IPS-11a (cell line): ENCODE measurements around the gene RPS26.
"Not testable (repeated sequence)": the region's sequence is repeated elsewhere in the genome, so short reads cannot be mapped to it uniquely, and the experiment has no call there.

Source experiments
- H3K4me3 ChIP-seq: one replicate; pipeline ENCODE4 v1.5.1; 2013; ENCODE audit warnings: low read depth, low read length, control low read depth

The RPS26 gene

GRCh38 chr12:56074396-56074795 is 32.7 kb downstream of the RPS26 start:
- no peak overlapping the region for H3K4me3 ChIP-seq

DNA sequence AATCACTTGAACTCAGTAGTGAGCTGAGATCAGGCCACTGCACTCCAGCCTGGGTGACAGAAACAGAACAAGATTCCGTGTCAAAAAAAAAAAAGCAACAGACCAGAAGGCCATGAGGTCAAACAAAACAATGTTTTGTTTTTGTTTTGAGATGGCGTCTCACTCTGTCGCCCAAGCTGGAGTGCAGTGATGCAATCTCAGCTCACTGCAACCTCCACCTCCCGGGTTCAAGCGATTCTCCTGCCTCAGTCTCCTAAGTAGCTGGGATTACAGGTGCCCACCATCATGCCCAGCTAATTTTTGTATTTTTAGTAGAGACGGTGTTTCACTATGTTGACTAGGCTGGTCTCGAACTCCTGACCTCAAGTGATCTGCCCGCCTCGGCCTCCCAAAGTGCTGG is 36.2 kb downstream of the RPS26 start:
- H3K4me3 ChIP-seq, result not testable (repeated sequence)

GRCh38 chr12:56078427-56078826 is 36.7 kb downstream of the RPS26 start:
- no peak overlapping the region for H3K4me3 ChIP-seq

DNA sequence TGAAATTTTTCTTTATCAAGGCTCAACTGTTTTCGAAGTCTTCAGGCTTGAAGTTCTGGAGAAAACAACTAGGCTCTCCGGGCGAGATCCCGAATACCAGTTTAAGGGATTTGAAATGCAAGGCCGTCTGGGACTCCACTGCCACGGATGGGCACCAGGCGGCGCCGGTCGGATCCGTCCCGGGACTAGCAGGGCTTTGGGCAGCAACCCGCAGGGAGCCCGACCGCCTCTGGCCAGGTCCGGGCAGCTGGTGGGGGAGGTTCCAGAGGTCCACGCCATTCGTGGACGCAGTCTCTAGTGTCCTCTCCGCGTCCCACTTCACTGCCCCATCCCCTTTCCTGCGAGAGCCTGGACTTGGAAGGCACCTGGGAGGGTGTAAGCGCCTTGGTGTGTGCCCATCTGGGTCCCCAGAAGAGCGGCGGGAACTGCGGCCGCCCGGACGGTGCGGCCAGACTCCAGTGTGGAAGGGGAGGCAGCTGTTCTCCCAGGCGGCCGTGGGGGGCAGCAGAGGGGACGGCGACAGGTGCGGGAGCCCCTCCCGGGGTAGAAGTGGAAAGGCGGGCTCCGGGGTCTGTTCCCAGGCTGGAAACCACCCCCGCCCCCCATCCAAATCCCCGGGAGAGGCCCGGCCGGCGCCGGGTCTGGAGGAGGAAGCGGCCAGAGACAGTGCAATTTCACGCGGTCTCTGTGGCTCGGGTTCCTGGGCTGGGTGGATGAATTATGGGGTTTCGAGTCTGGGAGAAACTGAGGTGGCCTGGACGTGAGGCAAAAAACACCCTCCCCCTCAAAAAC is 37.4 kb downstream of the RPS26 start:
- H3K4me3 ChIP-seq, result peak overlapping the region; percentile 86

- H3K4me3 ChIP-seq, result peak within 1 kb of the TSS; percentile 86
Measured at GRCh38 chr12:56079723-56080555, 38.2 kb downstream of the RPS26 start, which contains the start of gene ERBB3. ERBB3 (plus strand) TSS chr12:56080165; CDS start chr12:56080301, 136 bp downstream.

GRCh38 chr12:56080556-56081138 is 38.9 kb downstream of the RPS26 start:
- peak overlapping the region; percentile 86 for H3K4me3 ChIP-seq

- H3K4me3 ChIP-seq, result peak overlapping the region; percentile 86
Measured at GRCh38 chr12:56081393-56082347, 40.0 kb downstream of the RPS26 start.

- no peak overlapping the region for H3K4me3 ChIP-seq
Measured at GRCh38 chr12:56082382-56082781, 40.7 kb downstream of the RPS26 start.

GRCh38 chr12:56082967-56083366 is 41.2 kb downstream of the RPS26 start:
- no peak overlapping the region for H3K4me3 ChIP-seq

GRCh38 chr12:56084958-56085543 is 43.3 kb downstream of the RPS26 start:
- no peak overlapping the region for H3K4me3 ChIP-seq

GRCh38 chr12:56086096-56086495 is 44.4 kb downstream of the RPS26 start:
- no peak overlapping the region for H3K4me3 ChIP-seq

GRCh38 chr12:56086608-56087007 is 44.9 kb downstream of the RPS26 start:
- no peak overlapping the region for H3K4me3 ChIP-seq

DNA sequence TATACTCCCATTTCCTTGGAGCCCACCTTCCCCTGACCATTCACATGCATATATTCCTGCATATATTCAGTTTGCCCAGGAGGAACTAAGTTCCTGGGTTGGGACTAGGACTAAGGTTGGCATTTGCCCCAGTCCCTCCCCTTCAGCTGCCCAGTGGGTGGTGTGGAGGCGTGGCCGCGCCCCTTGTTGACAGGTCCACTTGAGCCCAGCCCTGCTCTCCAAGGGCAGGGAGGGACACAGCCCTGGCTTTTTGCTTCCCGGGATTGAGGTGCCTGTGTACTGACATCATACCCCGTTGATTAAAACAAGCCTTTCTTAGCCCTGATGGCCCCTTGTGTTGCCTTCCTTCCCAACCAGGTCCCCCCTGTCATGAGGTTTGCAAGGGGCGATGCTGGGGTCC is 45.5 kb downstream of the RPS26 start:
- no peak overlapping the region for H3K4me3 ChIP-seq
